WTC11 (cell line): ENCODE results near the gene IL21R.

Experiments
- ELF4 ChIP-seq: sonication (generic); formaldehyde crosslinking; IDR thresholded peaks from 2 replicates; pipeline ENCODE4 v1.8.1; 2022; ENCODE audit warnings: low read depth, mild to moderate bottlenecking, moderate library complexity, missing genetic modification reagents
- ETV6 ChIP-seq: sonication (generic); formaldehyde crosslinking; IDR thresholded peaks from 2 replicates; pipeline ENCODE4 v1.8.1; 2022; ENCODE audit warnings: mild to moderate bottlenecking, missing genetic modification reagents
- IRF2 ChIP-seq: sonication (generic); formaldehyde crosslinking; IDR thresholded peaks from 2 replicates; pipeline ENCODE4 v1.8.0; 2022; ENCODE audit warnings: low read depth, missing genetic modification reagents, borderline replicate concordance
- RELA ChIP-seq: sonication (generic); formaldehyde crosslinking; IDR thresholded peaks from 2 replicates; pipeline ENCODE4 v1.8.1; 2022; ENCODE audit warnings: missing genetic modification reagents, mild to moderate bottlenecking, borderline replicate concordance
- ZBTB43 ChIP-seq: sonication (generic); formaldehyde crosslinking; IDR thresholded peaks from 2 replicates; pipeline ENCODE4 v1.8.1; 2023; ENCODE audit warnings: mild to moderate bottlenecking, missing genetic modification reagents
- TF ChIP-seq, protein P1 (sequence below): fragments of 200-600 bp; IDR thresholded peaks from 2 replicates; pipeline ENCODE4 v1.8.0; 2022; ENCODE audit warnings: antibody characterized with exemption
- TF ChIP-seq, protein P2 (sequence below): sonication (generic); formaldehyde crosslinking; IDR thresholded peaks from 2 replicates; pipeline ENCODE4 v1.8.1; 2023; ENCODE audit warnings: mild to moderate bottlenecking, missing genetic modification reagents, moderate library complexity
- TF ChIP-seq, protein P3 (sequence below): sonication (generic); formaldehyde crosslinking; IDR thresholded peaks from 2 replicates; pipeline ENCODE4 v1.8.0; 2022; ENCODE audit warnings: missing genetic modification reagents
- TF ChIP-seq, protein P4 (sequence below): sonication (generic); formaldehyde crosslinking; IDR thresholded peaks from 2 replicates; pipeline ENCODE4 v1.8.1; 2023; ENCODE audit warnings: mild to moderate bottlenecking, missing genetic modification reagents

GRCh38 chr16:27460213-27460612 is 58.2 kb downstream of the IL21R start:
- no peak for TF ChIP-seq RELA
- TF ChIP-seq, protein P1, sequence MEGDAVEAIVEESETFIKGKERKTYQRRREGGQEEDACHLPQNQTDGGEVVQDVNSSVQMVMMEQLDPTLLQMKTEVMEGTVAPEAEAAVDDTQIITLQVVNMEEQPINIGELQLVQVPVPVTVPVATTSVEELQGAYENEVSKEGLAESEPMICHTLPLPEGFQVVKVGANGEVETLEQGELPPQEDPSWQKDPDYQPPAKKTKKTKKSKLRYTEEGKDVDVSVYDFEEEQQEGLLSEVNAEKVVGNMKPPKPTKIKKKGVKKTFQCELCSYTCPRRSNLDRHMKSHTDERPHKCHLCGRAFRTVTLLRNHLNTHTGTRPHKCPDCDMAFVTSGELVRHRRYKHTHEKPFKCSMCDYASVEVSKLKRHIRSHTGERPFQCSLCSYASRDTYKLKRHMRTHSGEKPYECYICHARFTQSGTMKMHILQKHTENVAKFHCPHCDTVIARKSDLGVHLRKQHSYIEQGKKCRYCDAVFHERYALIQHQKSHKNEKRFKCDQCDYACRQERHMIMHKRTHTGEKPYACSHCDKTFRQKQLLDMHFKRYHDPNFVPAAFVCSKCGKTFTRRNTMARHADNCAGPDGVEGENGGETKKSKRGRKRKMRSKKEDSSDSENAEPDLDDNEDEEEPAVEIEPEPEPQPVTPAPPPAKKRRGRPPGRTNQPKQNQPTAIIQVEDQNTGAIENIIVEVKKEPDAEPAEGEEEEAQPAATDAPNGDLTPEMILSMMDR, result no peak
- no peak for TF ChIP-seq ZBTB43 (CRISPR knock-in tag)
- TF ChIP-seq, protein P2, sequence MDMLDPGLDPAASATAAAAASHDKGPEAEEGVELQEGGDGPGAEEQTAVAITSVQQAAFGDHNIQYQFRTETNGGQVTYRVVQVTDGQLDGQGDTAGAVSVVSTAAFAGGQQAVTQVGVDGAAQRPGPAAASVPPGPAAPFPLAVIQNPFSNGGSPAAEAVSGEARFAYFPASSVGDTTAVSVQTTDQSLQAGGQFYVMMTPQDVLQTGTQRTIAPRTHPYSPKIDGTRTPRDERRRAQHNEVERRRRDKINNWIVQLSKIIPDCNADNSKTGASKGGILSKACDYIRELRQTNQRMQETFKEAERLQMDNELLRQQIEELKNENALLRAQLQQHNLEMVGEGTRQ (CRISPR knock-in tag), result no peak
- no peak for TF ChIP-seq ELF4
- TF ChIP-seq ETV6 (CRISPR knock-in tag), result no peak
- TF ChIP-seq, protein P3, sequence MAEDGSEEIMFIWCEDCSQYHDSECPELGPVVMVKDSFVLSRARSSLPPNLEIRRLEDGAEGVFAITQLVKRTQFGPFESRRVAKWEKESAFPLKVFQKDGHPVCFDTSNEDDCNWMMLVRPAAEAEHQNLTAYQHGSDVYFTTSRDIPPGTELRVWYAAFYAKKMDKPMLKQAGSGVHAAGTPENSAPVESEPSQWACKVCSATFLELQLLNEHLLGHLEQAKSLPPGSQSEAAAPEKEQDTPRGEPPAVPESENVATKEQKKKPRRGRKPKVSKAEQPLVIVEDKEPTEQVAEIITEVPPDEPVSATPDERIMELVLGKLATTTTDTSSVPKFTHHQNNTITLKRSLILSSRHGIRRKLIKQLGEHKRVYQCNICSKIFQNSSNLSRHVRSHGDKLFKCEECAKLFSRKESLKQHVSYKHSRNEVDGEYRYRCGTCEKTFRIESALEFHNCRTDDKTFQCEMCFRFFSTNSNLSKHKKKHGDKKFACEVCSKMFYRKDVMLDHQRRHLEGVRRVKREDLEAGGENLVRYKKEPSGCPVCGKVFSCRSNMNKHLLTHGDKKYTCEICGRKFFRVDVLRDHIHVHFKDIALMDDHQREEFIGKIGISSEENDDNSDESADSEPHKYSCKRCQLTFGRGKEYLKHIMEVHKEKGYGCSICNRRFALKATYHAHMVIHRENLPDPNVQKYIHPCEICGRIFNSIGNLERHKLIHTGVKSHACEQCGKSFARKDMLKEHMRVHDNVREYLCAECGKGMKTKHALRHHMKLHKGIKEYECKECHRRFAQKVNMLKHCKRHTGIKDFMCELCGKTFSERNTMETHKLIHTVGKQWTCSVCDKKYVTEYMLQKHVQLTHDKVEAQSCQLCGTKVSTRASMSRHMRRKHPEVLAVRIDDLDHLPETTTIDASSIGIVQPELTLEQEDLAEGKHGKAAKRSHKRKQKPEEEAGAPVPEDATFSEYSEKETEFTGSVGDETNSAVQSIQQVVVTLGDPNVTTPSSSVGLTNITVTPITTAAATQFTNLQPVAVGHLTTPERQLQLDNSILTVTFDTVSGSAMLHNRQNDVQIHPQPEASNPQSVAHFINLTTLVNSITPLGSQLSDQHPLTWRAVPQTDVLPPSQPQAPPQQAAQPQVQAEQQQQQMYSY (CRISPR knock-in tag), result no peak
- no peak for TF ChIP-seq IRF2 (CRISPR knock-in tag)
- TF ChIP-seq, protein P4, sequence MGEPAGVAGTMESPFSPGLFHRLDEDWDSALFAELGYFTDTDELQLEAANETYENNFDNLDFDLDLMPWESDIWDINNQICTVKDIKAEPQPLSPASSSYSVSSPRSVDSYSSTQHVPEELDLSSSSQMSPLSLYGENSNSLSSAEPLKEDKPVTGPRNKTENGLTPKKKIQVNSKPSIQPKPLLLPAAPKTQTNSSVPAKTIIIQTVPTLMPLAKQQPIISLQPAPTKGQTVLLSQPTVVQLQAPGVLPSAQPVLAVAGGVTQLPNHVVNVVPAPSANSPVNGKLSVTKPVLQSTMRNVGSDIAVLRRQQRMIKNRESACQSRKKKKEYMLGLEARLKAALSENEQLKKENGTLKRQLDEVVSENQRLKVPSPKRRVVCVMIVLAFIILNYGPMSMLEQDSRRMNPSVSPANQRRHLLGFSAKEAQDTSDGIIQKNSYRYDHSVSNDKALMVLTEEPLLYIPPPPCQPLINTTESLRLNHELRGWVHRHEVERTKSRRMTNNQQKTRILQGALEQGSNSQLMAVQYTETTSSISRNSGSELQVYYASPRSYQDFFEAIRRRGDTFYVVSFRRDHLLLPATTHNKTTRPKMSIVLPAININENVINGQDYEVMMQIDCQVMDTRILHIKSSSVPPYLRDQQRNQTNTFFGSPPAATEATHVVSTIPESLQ (CRISPR knock-in tag), result no peak
